Thyroid gland (tissue), 4 donors: ENCODE results near the gene IPPK. TPM values are rescaled to one million over a fixed set of nuclear protein-coding genes. Genes with fewer than 3 reads are reported as not detected.

Experiments used
- DNase-seq, 2 donors: peaks; one replicate each; pipeline ENCODE4 v3.0.0-alpha.2; 2019
- H3K27ac ChIP-seq, 3 donors: fragments of 200-600 bp; sonication (generic); 1 replicate in 2 of 3; 2 replicates in 1 of 3; pipeline ENCODE4 v1.5.1; 2016 to 2019; ENCODE audit warnings: mild to moderate bottlenecking in 1 of 3, moderate library complexity in 1 of 3
- H3K27me3 ChIP-seq: fragments of 200-600 bp; sonication (generic); one replicate; pipeline ENCODE4 v1.5.1; 2019
- H3K36me3 ChIP-seq, 2 donors: fragments of 200-600 bp; sonication (generic); one replicate each; pipeline ENCODE4 v1.5.1; 2016 to 2019
- H3K4me1 ChIP-seq, 2 donors: fragments of 200-600 bp; sonication (generic); one replicate each; pipeline ENCODE4 v1.5.1; 2017 to 2019
- H3K4me3 ChIP-seq, 3 donors: fragments of 200-600 bp; sonication (generic); replicated peaks in 1 of 3; 1 replicate in 2 of 3; 2 replicates in 1 of 3; pipeline ENCODE4 v1.5.1; 2016; ENCODE audit warnings: mild to moderate bottlenecking in 1 of 3
- H3K9me3 ChIP-seq: fragments of 200-600 bp; sonication (generic); one replicate; pipeline ENCODE4 v1.5.1; 2017
- CTCF ChIP-seq, 6 experiments: fragments of 200-600 bp in 3 of 6; fragments of 450-650 bp in 3 of 6; sonication (generic) in 3 of 6; IDR thresholded peaks; one replicate each; pipeline ENCODE4 v1.5.1; 2016 to 2019; ENCODE audit warnings: antibody characterized with exemption in 6 of 6, mild to moderate bottlenecking in 2 of 6, inconsistent platforms in 1 of 6, moderate library complexity in 1 of 6
- POLR2A ChIP-seq, 2 donors: fragments of 450-650 bp; IDR thresholded peaks; one replicate each; pipeline ENCODE4 v1.6.1; 2017; ENCODE audit warnings: antibody characterized with exemption in 2 of 2, mild to moderate bottlenecking in 2 of 2, moderate library complexity in 1 of 2
- WGBS, 2 donors: methylation state at CpG; one replicate each; pipeline ENCODE4 v1.1.5; 2017; 5-methylcytosine and 5-hydroxymethylcytosine counted together
- intact Hi-C: fragments of 100-400 bp; cut with DNase I; formaldehyde crosslinking; loops from one replicate; pipeline ENCODE4 v1.15.1; 2023
- total RNA-seq, 4 donors: library from RNA; depleted of rRNA; stranded (reverse); fragments of >200 nt; gene quantifications; one replicate each; pipeline ENCODE4 v1.2.3, GENCODE V29; 2016

Gene IPPK
- total RNA-seq, 4 donors from 2014 or later = 6.3 to 12.2 (median 10.2) TPM

- H3K4me1 ChIP-seq = peaks cover 4 to 10% of the 10 kb centered on the region in 2 donors
- H3K9me3 ChIP-seq = no peaks in the 10 kb centered on the region
- TF ChIP-seq CTCF (IDR thresholded peaks at IDR 0.05) (no peak), POLR2A (IDR thresholded peaks at IDR 0.05) (no peak)
- intact Hi-C loops = no loop called here
- no peaks in the 10 kb centered on the region for H3K27me3 ChIP-seq
- H3K27ac ChIP-seq = no peak overlapping the region
- no peak for DNase-seq
- WGBS, 2 donors = 83 to 86% methylated on average over 11 of the region's 11 CpGs
- H3K4me3 ChIP-seq = no peak overlapping the region
- H3K36me3 ChIP-seq = peaks cover 0 to 10% of the 10 kb centered on the region in 2 donors
Measured at GRCh38 chr9:92616655-92617111, 53.2 kb downstream of the IPPK start.

- Histone ChIP-seq H3K27ac (no peak overlapping the region), H3K4me1 (peaks cover 4 to 13% of the 10 kb centered on the region in 2 donors), H3K4me3 (no peak overlapping the region), H3K27me3 (no peaks in the 10 kb centered on the region), H3K36me3 (peaks cover 0 to 10% of the 10 kb centered on the region in 2 donors), H3K9me3 (no peaks in the 10 kb centered on the region)
- 87 to 90% methylated on average over 11 of the region's 11 CpGs for WGBS, 2 donors
- TF ChIP-seq CTCF (IDR thresholded peaks at IDR 0.05) (no peak), POLR2A (IDR thresholded peaks at IDR 0.05) (no peak)
- no peak for DNase-seq
- intact Hi-C loops = no loop called here
Measured at GRCh38 chr9:92616199-92616641, 53.7 kb downstream of the IPPK start.

- TF ChIP-seq CTCF (IDR thresholded peaks at IDR 0.05) (no peak), POLR2A (IDR thresholded peaks at IDR 0.05) (no peak)
- H3K27ac ChIP-seq = no peak overlapping the region
- DNase-seq = no peak
- WGBS, 2 donors = 89 to 96% methylated on average over 13 of the region's 13 CpGs
- H3K9me3 ChIP-seq = no peaks in the 10 kb centered on the region
- H3K27me3 ChIP-seq = no peaks in the 10 kb centered on the region
- peaks cover 0 to 10% of the 10 kb centered on the region in 2 donors for H3K36me3 ChIP-seq
- peaks cover 4 to 13% of the 10 kb centered on the region in 2 donors for H3K4me1 ChIP-seq
- no peak overlapping the region for H3K4me3 ChIP-seq
- intact Hi-C loops = no loop called here
Measured at GRCh38 chr9:92615790-92616189, 54.1 kb downstream of the IPPK start.

- no peak overlapping the region for H3K27ac ChIP-seq
- H3K9me3 ChIP-seq = no peaks in the 10 kb centered on the region
- 73 to 89% methylated on average over 17 of the region's 17 CpGs for WGBS, 2 donors
- intact Hi-C loops = no loop called here
- TF ChIP-seq CTCF (IDR thresholded peaks at IDR 0.05) (no peak), POLR2A (IDR thresholded peaks at IDR 0.05) (no peak)
- DNase-seq = no peak
- no peaks in the 10 kb centered on the region for H3K27me3 ChIP-seq
- H3K36me3 ChIP-seq = peaks cover 0 to 10% of the 10 kb centered on the region in 2 donors
- peaks cover 4 to 13% of the 10 kb centered on the region in 2 donors for H3K4me1 ChIP-seq
- no peak overlapping the region for H3K4me3 ChIP-seq
Measured at GRCh38 chr9:92614763-92615461, 55.0 kb downstream of the IPPK start.

- intact Hi-C loops = no loop called here
- TF ChIP-seq CTCF (IDR thresholded peaks at IDR 0.05) (no peak), POLR2A (IDR thresholded peaks at IDR 0.05) (no peak)
- Histone ChIP-seq H3K9me3 (no peaks in the 10 kb centered on the region), H3K27ac (no peak overlapping the region), H3K4me1 (peaks cover 4 to 13% of the 10 kb centered on the region in 2 donors), H3K4me3 (no peak overlapping the region), H3K36me3 (peaks cover 0 to 10% of the 10 kb centered on the region in 2 donors), H3K27me3 (no peaks in the 10 kb centered on the region)
- DNase-seq = no peak
- WGBS, 2 donors = 95 to 97% methylated on average over 9 of the region's 9 CpGs
Measured at GRCh38 chr9:92614123-92614510, 55.8 kb downstream of the IPPK start.
